Muscle layer of colon (tissue), 2 donors: ENCODE measurements around the gene ECM1.
A peak's percentile ranks its signal among the peaks of the same experiment; 100 is the strongest.

Experiments
- H3K27ac ChIP-seq: one replicate; pipeline ENCODE4 v1.7.0; 2013; ENCODE audit warnings: low read depth, mild to moderate bottlenecking, low read length, moderate library complexity
- H3K27me3 ChIP-seq, 2 donors: one replicate each; pipeline ENCODE4 v1.7.0; 2013; ENCODE audit warnings: low read length in 2 of 2, mild to moderate bottlenecking in 2 of 2; ENCODE audit not compliant: insufficient read depth in 2 of 2, control insufficient read depth in 1 of 2
- H3K36me3 ChIP-seq: one replicate; pipeline ENCODE4 v1.7.0; 2013; ENCODE audit warnings: mild to moderate bottlenecking, low read length; ENCODE audit not compliant: insufficient read depth
- H3K4me1 ChIP-seq: one replicate; pipeline ENCODE4 v1.7.0; 2013; ENCODE audit warnings: mild to moderate bottlenecking, low read length; ENCODE audit not compliant: insufficient read depth
- H3K4me3 ChIP-seq, 2 donors: one replicate each; pipeline ENCODE4 v1.7.0; 2013; ENCODE audit warnings: low read length in 2 of 2, low read depth in 1 of 2, mild to moderate bottlenecking in 1 of 2, moderate library complexity in 1 of 2
- H3K9ac ChIP-seq: one replicate; pipeline ENCODE4 v1.7.0; 2013; ENCODE audit warnings: low read length
- H3K9me3 ChIP-seq: one replicate; pipeline ENCODE4 v1.7.0; 2013; ENCODE audit warnings: mild to moderate bottlenecking, low read length
- donor health status: abdominal sarcoma.
- donor health status: Adenocarcinoma of cecum.

ECM1 gene

DNA sequence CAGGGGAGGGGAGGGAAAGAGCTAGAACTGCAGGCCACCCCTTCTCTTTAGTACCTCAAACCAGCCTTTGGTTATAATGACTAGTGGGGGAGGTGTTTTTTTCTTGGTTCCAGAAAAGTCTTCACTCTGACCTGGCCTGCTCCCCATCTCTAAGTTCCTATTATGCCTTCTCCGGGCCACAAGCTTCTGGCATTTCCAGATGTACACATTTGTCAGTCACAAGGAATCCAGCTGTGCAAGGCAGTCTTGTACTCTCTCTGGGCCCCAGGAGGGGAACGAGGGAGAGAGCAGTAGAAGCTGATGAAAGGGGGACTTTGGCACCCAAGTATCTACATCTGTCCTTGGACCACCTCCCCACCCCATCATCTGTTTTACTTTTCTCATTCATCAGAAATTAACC is 4.9 kb downstream of the ECM1 start:
- H3K36me3 ChIP-seq: peaks cover 11% of the 10 kb centered on the region
- no peak overlapping the region for H3K27ac ChIP-seq
- no peaks in the 10 kb centered on the region for H3K27me3 ChIP-seq
- no peak overlapping the region for H3K9ac ChIP-seq
- no peak overlapping the region for H3K4me3 ChIP-seq
- H3K9me3 ChIP-seq: no peaks in the 10 kb centered on the region
- peaks cover 21% of the 10 kb centered on the region for H3K4me1 ChIP-seq

DNA sequence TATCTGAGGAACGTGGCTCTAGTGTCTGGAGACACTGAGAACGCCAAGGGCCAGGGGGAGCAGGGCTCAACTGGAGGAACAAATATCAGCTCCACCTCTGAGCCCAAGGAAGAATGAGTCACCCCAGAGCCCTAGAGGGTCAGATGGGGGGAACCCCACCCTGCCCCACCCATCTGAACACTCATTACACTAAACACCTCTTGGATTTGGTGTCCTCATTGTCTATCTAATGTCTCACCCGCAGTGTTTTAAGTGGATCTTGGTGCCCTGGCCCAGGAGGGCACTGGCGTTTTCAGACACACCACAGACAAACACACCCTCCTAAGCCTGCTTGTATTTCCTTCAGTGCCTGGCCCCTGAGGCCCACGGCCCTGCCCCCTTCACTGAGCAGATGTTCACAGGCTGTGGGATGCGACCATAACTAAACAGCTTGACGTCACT is 5.5 kb downstream of the ECM1 start:
- Histone ChIP-seq H3K27me3 (no peaks in the 10 kb centered on the region), H3K27ac (no peak overlapping the region), H3K36me3 (peaks cover 11% of the 10 kb centered on the region), H3K4me1 (peaks cover 19% of the 10 kb centered on the region), H3K9ac (no peak overlapping the region), H3K9me3 (no peaks in the 10 kb centered on the region), H3K4me3 (no peak overlapping the region)

DNA sequence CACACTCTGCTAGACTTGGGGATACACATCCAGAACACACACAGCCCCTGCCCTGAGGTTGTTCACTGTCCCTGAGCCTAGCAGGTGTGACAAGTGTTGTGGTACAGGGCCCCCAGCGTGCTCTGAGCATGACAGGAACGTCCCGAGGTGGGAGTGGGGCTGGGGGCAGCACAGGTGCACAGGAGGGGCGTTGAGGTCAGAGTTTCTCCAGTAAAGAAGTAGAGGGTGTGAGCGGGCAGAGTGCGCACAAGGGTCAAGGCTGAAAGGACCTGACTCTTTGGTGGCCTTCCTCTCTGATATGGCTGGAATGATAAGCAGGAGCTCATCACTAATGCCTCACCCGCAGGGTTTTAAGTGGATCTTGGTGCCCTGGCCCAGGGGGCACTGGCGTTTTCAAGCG is 6.4 kb downstream of the ECM1 start:
- H3K9me3 ChIP-seq: no peaks in the 10 kb centered on the region
- no peaks in the 10 kb centered on the region for H3K27me3 ChIP-seq
- peaks cover 11% of the 10 kb centered on the region for H3K4me1 ChIP-seq
- no peak overlapping the region for H3K4me3 ChIP-seq
- H3K27ac ChIP-seq: no peak overlapping the region
- peaks cover 11% of the 10 kb centered on the region for H3K36me3 ChIP-seq
- H3K9ac ChIP-seq: no peak overlapping the region

DNA sequence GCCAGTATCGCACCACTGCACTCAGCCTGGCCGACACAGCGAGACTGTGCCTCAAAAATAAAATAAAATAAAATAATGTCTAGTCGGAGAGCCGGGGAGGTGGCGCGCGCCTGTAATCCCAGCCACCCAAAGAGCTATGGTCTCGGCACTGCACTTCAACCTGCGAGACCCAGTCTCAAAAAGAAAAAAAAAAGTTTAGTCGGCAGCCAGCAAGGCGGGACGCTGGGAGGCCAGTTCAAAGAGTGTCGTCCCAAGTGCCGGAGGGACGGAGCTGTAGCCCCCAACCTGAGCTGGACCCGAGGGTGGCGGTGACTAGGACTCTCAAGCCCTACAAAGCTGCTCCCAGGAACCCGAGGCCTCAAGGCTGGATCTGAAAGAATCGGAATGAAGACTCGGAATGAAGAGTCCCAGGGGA is 7.0 kb downstream of the ECM1 start:
- H3K4me3 ChIP-seq: peak overlapping the region; percentile 49 to 78
- H3K4me1 ChIP-seq: peaks cover 11% of the 10 kb centered on the region
- no peaks in the 10 kb centered on the region for H3K9me3 ChIP-seq
- no peaks in the 10 kb centered on the region for H3K27me3 ChIP-seq
- H3K36me3 ChIP-seq: peaks cover 11% of the 10 kb centered on the region
- H3K9ac ChIP-seq: peak overlapping the region; percentile 72
- H3K27ac ChIP-seq: peak overlapping the region; percentile 90

DNA sequence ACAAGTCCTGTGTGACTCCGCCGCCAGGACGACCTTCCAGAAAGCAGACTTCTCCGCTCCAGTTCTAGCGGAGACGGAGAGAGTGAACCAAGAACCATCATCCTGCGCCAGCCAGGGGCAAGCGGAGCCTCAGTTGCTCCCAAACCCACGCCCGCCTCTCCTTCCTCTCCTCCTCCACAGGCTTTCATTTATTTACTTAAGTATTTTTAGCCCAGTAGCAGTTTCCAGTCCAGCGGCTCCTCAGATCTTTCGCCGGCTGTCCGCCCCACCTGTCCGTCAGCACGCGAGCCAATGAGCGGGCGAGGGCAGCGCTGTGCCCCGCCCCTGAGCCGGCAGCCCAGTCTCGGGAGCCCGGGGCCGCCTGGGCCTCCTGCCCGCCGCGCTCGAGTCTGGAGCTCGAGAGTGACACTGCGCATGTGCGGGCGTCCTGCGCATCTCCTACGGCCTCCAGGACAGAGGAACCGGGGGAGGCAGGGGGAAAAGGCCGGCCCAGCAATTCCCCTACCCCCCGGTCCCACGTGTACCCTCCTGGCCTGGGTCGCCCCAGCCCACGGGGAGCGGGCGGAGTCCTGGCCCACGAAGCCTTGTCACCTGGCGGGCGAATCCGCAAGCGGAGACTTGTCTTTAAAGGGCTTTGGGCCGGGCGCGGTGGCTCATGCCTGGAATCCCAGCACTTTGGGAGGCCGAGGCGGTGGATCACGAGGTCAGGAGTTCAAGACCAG is 7.6 kb downstream of the ECM1 start, which contains the start of gene FALEC:
Gene FALEC (plus strand): TSS at position 425 of the 722 bp plus-strand sequence.
- H3K9me3 ChIP-seq: no peaks in the 10 kb centered on the region
- H3K4me3 ChIP-seq: peak within 1 kb of the TSS; percentile 49 to 78
- H3K27me3 ChIP-seq: no peaks in the 10 kb centered on the region
- H3K9ac ChIP-seq: peak within 1 kb of the TSS; percentile 72
- peak within 1 kb of the TSS; percentile 90 for H3K27ac ChIP-seq
- H3K4me1 ChIP-seq: peaks cover 11% of the 10 kb centered on the region
- peaks cover 11% of the 10 kb centered on the region for H3K36me3 ChIP-seq

DNA sequence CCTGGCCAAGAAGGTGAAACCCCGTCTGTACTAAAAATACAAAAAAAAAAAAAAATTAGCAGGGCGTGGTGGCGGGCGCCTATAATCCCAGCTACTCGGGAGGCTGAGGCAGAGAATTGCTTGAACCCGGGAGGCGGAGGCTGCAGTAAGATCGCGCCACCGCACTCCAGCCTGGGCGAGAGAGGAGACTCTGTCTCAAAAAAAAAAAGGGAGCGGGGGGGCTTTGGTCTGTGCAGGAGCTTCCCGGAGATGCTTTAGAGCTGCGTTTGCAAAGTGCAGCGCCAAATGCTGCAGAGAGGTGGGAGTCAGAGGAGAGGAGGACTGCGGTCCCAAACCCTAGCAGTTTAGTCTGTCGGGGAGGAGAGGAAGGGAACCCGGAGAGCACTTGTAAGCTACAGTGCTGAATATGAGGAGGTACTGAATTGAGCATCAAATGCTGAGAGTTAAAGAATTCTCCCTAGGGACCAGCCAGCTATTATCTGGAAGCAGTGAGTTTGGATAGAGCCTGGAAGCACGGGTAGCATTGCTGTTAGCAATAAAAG is 8.2 kb downstream of the ECM1 start:
- H3K9ac ChIP-seq: no peak overlapping the region
- H3K4me1 ChIP-seq: peaks cover 11% of the 10 kb centered on the region
- peak overlapping the region; percentile 49 to 78 for H3K4me3 ChIP-seq
- peak overlapping the region; percentile 90 for H3K27ac ChIP-seq
- H3K27me3 ChIP-seq: no peaks in the 10 kb centered on the region
- peaks cover 10% of the 10 kb centered on the region for H3K36me3 ChIP-seq
- H3K9me3 ChIP-seq: no peaks in the 10 kb centered on the region

DNA sequence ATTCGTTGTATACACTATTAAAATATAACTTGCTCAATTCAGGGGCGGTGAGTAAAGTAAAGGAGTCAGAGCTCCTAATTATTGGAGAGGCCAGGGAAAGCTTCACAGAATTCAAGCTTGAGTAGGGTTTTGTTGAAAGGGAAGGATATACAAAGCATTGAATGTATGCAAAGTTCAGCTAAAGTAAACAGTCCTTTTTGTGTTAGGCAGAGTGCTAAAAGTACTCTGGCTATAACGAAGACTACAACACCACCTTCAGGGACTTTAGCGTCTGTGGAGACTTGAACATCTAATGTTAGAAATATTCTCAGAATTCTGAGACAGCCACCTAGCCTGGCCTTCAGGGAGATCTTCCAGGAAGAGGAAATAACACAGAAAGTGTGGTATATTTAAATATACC is 8.7 kb downstream of the ECM1 start:
- Histone ChIP-seq H3K9ac (no peak overlapping the region), H3K4me1 (peaks cover 11% of the 10 kb centered on the region), H3K27me3 (no peaks in the 10 kb centered on the region), H3K27ac (peak overlapping the region; percentile 90), H3K9me3 (no peaks in the 10 kb centered on the region), H3K36me3 (peaks cover 5% of the 10 kb centered on the region), H3K4me3 (peak overlapping the region in 1 of 2 donors; percentile 78)

DNA sequence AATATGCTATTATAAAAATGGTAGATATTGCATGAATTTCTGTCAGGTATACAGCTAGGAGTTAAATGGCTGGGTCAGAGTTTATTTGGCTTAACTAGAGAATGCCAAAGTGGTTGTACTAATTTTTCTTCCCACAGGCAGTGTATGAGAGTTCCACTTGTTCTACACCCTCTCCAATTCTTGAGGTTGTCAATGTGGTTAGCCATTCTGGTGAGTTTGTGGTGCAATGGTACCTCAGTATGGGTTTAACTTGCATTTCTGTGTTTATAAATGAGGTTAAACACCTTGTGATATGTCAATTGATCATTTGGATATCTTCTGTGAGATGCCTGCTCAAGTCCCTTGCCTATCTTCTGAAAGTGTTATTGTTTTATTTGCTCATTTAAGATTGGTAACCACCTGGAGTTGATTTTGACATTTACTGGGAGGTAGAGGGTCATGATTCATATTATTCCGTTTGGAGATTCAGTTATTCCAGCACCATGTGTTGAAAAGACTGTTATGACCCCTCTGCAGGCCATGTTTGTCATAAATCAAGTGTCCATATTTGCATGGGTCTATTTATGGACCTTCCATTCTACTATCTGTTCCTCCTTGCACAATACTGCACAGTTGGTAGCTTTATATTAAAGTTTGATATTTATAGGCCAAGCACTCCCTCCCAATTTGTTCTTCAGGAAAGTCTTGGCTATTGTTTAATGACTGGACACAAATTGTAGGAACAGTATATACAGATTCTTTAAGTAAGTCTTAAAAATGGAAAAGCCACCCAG is 13.5 kb downstream of the ECM1 start:
- no peaks in the 10 kb centered on the region for H3K27me3 ChIP-seq
- no peaks in the 10 kb centered on the region for H3K36me3 ChIP-seq
- H3K4me1 ChIP-seq: peaks cover 8% of the 10 kb centered on the region
- no peak overlapping the region for H3K27ac ChIP-seq
- no peak overlapping the region for H3K4me3 ChIP-seq
- no peaks in the 10 kb centered on the region for H3K9me3 ChIP-seq
- H3K9ac ChIP-seq: no peak overlapping the region

DNA sequence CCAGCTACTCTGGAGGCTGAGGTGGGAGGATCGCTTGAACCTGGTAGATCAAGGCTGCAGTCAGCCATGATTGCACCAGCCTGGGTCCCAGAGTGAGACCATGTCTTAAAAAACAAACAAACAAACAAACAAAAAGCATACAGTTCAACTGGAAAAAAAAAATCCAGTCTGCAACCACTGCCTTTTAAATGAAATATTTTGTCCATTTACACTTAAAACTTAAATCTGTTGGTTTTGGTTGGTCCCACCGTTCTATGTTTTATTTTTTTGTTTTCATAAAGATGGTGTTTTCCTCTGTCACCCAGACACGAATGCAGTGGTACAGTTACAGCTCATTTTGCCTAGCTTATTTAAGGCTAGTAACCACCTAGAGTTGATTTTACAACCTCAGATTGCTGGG is 17.4 kb downstream of the ECM1 start:
- Histone ChIP-seq H3K4me3 (no peak overlapping the region), H3K9ac (no peak overlapping the region), H3K9me3 (no peaks in the 10 kb centered on the region), H3K4me1 (peaks cover 8% of the 10 kb centered on the region), H3K36me3 (no peaks in the 10 kb centered on the region), H3K27ac (no peak overlapping the region), H3K27me3 (no peaks in the 10 kb centered on the region)

DNA sequence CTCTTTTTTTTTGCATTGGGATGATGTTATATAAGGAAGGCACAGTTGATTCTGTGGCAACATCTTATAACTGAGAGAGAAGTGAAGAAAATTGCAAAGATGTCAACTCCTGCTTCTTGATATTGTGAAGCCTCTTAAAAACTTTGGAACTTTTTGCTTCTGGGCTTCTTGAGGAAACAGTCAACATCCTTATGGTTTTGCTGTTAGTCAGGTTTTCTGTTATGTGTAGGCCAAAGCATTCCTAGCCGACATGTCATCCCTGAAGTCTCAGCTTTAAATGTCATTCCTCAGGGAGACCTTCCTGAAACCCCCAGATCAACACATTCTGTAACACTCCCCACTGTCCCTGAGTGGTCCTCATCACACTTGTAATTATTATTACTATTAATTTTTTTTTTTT is 20.3 kb downstream of the ECM1 start:
- no peak overlapping the region for H3K27ac ChIP-seq

DNA sequence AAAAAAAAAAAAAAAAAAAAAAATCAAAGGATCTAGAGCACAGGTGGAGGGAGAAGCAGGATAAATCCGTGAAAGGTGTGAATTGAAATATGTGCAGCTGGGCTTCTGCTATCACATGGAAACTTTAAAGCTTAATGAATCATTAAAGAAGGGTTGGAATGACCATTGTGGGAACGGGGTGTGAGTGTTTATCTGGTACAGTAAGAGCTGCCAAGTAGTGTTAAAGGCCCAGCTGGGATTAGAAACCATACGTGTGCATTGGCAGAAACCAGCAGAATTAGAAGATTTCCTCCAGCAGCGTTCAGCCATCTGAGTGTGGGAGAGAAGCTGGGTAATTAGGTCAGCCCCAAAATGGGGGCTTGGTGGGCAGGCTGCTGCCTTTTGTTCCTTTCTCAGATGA is 21.1 kb downstream of the ECM1 start:
- no peaks in the 10 kb centered on the region for H3K36me3 ChIP-seq
- peaks cover 20% of the 10 kb centered on the region for H3K4me1 ChIP-seq
- H3K9ac ChIP-seq: no peak overlapping the region
- no peaks in the 10 kb centered on the region for H3K27me3 ChIP-seq
- H3K27ac ChIP-seq: no peak overlapping the region
- H3K9me3 ChIP-seq: no peaks in the 10 kb centered on the region
- no peak overlapping the region for H3K4me3 ChIP-seq

More for the DNA sequence above, 20.3 kb downstream of the ECM1 start:
- H3K27me3 ChIP-seq: no peaks in the 10 kb centered on the region
- peaks cover 19% of the 10 kb centered on the region for H3K4me1 ChIP-seq
- H3K9me3 ChIP-seq: no peaks in the 10 kb centered on the region
- no peak overlapping the region for H3K4me3 ChIP-seq
- H3K9ac ChIP-seq: no peak overlapping the region
- H3K36me3 ChIP-seq: no peaks in the 10 kb centered on the region
